Measurements from ENCODE around the gene SLX4.

The SLX4 gene

DNA sequence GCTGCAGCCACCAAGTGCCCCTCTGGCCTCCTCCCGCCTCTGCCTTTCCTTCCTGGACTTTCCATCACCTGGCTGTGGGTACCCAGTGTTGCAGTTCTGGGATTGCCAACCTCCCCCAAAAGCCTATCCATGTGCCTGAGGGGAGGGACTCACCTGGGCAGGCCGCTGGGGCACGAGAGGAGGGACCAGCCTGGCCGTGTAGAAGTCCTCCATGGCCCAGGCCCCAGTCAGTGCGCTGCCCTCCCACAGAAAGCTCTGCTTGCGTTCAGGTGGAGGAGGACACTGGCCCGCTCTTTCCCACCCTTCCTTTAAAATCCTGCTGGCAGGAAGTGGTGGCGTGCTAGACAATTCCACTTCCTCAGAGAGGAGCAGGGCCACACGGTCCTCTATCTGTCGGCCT lies 14.2 kb downstream of the SLX4 start:
- Histone ChIP-seq H3K27me3 (ENCODE audit: insufficient read depth, poor library complexity, severe bottlenecking) (no peaks in the 10 kb centered on the region), H3K4me3 (replicated peaks; ENCODE audit: insufficient read depth, low read length) (no peak overlapping the region), H3K27ac (replicated peaks) (no peak overlapping the region)
- no peak for DNase-seq (ENCODE audit: low read depth in 1 of 2, low spot score in 1 of 2)
- TF ChIP-seq GABPA (IDR thresholded peaks at IDR 0.05; ENCODE audit: low read depth) (no peak), SPI1 (IDR thresholded peaks at IDR 0.05; ENCODE audit: borderline replicate concordance, low read depth) (no peak), POLR2AphosphoS5 (IDR thresholded peaks at IDR 0.05; ENCODE audit: low read depth) (no peak)
- TF ChIP-seq, protein P1, sequence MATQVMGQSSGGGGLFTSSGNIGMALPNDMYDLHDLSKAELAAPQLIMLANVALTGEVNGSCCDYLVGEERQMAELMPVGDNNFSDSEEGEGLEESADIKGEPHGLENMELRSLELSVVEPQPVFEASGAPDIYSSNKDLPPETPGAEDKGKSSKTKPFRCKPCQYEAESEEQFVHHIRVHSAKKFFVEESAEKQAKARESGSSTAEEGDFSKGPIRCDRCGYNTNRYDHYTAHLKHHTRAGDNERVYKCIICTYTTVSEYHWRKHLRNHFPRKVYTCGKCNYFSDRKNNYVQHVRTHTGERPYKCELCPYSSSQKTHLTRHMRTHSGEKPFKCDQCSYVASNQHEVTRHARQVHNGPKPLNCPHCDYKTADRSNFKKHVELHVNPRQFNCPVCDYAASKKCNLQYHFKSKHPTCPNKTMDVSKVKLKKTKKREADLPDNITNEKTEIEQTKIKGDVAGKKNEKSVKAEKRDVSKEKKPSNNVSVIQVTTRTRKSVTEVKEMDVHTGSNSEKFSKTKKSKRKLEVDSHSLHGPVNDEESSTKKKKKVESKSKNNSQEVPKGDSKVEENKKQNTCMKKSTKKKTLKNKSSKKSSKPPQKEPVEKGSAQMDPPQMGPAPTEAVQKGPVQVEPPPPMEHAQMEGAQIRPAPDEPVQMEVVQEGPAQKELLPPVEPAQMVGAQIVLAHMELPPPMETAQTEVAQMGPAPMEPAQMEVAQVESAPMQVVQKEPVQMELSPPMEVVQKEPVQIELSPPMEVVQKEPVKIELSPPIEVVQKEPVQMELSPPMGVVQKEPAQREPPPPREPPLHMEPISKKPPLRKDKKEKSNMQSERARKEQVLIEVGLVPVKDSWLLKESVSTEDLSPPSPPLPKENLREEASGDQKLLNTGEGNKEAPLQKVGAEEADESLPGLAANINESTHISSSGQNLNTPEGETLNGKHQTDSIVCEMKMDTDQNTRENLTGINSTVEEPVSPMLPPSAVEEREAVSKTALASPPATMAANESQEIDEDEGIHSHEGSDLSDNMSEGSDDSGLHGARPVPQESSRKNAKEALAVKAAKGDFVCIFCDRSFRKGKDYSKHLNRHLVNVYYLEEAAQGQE (IDR thresholded peaks at IDR 0.05; ENCODE audit: insufficient replicate concordance, low read depth), result no peak
- TF ChIP-seq, protein P2, sequence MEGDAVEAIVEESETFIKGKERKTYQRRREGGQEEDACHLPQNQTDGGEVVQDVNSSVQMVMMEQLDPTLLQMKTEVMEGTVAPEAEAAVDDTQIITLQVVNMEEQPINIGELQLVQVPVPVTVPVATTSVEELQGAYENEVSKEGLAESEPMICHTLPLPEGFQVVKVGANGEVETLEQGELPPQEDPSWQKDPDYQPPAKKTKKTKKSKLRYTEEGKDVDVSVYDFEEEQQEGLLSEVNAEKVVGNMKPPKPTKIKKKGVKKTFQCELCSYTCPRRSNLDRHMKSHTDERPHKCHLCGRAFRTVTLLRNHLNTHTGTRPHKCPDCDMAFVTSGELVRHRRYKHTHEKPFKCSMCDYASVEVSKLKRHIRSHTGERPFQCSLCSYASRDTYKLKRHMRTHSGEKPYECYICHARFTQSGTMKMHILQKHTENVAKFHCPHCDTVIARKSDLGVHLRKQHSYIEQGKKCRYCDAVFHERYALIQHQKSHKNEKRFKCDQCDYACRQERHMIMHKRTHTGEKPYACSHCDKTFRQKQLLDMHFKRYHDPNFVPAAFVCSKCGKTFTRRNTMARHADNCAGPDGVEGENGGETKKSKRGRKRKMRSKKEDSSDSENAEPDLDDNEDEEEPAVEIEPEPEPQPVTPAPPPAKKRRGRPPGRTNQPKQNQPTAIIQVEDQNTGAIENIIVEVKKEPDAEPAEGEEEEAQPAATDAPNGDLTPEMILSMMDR (IDR thresholded peaks at IDR 0.05; ENCODE audit: insufficient read depth, low read length), result no peak

DNA sequence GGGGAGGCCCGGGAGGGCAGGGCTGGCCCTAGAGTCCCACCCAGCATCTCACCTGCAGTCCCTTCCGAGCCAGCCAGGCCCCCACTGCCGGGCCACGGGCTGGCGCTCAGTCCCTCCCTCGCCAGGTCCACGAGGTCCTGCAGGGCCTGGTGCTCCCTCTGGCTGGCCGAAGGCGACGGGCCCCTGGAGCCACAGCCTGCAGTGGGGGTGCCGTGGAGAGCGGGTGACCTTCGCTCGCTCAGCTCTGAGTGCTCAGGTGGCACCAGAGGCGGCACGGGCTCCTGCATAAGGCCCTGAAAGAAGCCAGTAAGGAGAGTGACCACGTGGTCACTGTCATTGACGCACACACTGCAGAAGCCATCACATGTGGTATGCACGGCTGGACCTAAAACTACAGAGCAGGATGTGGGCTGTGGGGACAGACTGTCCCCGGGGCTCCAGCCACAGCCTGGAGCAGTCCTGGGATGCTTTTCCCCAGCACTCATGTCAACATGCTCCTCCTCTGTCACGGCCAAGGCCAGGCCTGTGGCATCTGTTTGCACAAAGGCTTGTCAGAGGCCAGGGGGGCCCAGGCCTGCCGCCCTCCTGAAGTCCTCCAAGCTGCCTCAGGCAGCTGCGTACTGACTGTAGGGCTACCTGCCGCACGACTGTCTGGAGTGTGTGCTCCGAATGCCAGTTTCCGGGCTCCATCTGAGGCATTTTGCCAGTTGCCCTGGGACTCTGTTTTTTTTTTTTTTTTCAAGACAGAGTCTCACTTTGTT lies 15.1 kb downstream of the SLX4 start:
- TF ChIP-seq POLR2AphosphoS5 (IDR thresholded peaks at IDR 0.05; ENCODE audit: low read depth) (no peak), GABPA (IDR thresholded peaks at IDR 0.05; ENCODE audit: low read depth) (no peak), SPI1 (IDR thresholded peaks at IDR 0.05; ENCODE audit: borderline replicate concordance, low read depth) (no peak)
- TF ChIP-seq, protein P2 (IDR thresholded peaks at IDR 0.05; ENCODE audit: insufficient read depth, low read length), result no peak
- TF ChIP-seq, protein P1 (IDR thresholded peaks at IDR 0.05; ENCODE audit: insufficient replicate concordance, low read depth), result no peak
- Histone ChIP-seq H3K27me3 (ENCODE audit: insufficient read depth, poor library complexity, severe bottlenecking) (no peaks in the 10 kb centered on the region), H3K4me3 (replicated peaks; ENCODE audit: insufficient read depth, low read length) (no peak overlapping the region), H3K27ac (replicated peaks) (no peak overlapping the region)
- DNase-seq (ENCODE audit: low read depth in 1 of 2, low spot score in 1 of 2), result no peak

DNA sequence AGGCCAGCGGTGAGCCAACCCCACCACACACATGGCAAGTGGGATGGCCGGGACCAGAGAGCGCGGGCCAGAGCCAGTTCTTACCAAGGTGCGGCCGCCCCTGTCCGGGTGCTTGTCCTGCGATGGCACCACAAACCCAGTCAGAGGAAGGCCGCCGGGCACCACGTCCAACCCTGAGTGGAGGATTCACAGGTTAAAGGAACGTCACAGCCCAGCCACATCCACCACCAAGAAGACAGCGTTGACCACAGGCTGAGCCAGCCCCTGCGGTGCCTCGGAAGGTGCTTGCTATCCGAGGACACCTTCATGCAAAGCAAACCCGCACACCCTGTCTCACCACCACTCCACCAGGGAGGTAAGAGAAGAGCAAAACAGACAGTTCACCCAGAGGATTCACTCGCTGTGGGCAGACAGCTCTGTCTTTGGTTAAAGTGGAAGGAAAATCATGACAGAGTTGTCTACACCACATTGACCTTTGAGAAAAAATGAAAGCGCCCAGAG lies 15.8 kb downstream of the SLX4 start:
- Histone ChIP-seq H3K27ac (replicated peaks) (no peak overlapping the region), H3K4me3 (replicated peaks; ENCODE audit: insufficient read depth, low read length) (no peak overlapping the region), H3K27me3 (ENCODE audit: insufficient read depth, poor library complexity, severe bottlenecking) (no peaks in the 10 kb centered on the region)
- TF ChIP-seq SPI1 (IDR thresholded peaks at IDR 0.05; ENCODE audit: borderline replicate concordance, low read depth) (no peak), GABPA (IDR thresholded peaks at IDR 0.05; ENCODE audit: low read depth) (no peak), POLR2AphosphoS5 (IDR thresholded peaks at IDR 0.05; ENCODE audit: low read depth) (no peak)
- TF ChIP-seq, protein P2 (IDR thresholded peaks at IDR 0.05; ENCODE audit: insufficient read depth, low read length), result no peak
- TF ChIP-seq, protein P1 (IDR thresholded peaks at IDR 0.05; ENCODE audit: insufficient replicate concordance, low read depth), result no peak
- no peak for DNase-seq (ENCODE audit: low read depth in 1 of 2, low spot score in 1 of 2)

Data from HL-60 (cell line).